ENCODE results near the gene KCNK10.

DNA sequence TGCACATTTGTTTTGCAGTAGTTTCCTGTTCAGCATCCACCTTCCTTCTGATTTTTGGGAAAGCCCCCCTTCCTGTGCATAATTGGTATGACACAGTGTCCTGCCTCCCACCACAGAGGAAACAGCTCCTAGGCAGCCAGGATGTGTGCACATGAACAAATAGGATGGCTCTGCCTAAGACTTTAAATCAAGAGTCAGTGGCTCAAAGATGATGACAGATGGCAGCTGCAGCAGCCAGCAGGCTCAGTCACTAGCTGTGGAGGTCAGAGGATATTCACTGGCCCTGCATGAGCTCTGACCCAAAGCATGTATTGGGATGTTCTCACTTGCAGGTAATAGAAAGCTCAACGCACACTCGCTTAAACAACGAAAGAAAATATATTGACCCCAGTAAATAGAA is 90.3 kb downstream of the KCNK10 start:
- TF ChIP-seq EZH2 (IDR thresholded peaks at IDR 0.05; ENCODE audit: borderline replicate concordance, low read length): no peak
- TF ChIP-seq, protein P1, sequence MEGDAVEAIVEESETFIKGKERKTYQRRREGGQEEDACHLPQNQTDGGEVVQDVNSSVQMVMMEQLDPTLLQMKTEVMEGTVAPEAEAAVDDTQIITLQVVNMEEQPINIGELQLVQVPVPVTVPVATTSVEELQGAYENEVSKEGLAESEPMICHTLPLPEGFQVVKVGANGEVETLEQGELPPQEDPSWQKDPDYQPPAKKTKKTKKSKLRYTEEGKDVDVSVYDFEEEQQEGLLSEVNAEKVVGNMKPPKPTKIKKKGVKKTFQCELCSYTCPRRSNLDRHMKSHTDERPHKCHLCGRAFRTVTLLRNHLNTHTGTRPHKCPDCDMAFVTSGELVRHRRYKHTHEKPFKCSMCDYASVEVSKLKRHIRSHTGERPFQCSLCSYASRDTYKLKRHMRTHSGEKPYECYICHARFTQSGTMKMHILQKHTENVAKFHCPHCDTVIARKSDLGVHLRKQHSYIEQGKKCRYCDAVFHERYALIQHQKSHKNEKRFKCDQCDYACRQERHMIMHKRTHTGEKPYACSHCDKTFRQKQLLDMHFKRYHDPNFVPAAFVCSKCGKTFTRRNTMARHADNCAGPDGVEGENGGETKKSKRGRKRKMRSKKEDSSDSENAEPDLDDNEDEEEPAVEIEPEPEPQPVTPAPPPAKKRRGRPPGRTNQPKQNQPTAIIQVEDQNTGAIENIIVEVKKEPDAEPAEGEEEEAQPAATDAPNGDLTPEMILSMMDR (IDR thresholded peaks at IDR 0.05; ENCODE audit: low read length): no peak

Measured in OCI-LY1 (cell line).